ENCODE measurements around the gene CPT1A. TPM values are rescaled to one million over a fixed set of nuclear protein-coding genes. Genes with fewer than 3 reads are reported as not detected.
A peak's percentile ranks its signal among the peaks of the same experiment; 100 is the strongest.

CPT1A gene
- total RNA-seq, 1 donor: 39.7 TPM

GRCh38 chr11:68783216-68783821 lies 58.4 kb downstream of the CPT1A start:
- H3K4me3 ChIP-seq (ENCODE audit: low read depth, low read length): no peak overlapping the region
- no peak for DNase-seq (ENCODE audit: low read depth)
- TF ChIP-seq CTCF (IDR thresholded peaks at IDR 0.05; ENCODE audit: insufficient read depth, low read depth, low read length): no peak

- H3K4me3 ChIP-seq (ENCODE audit: low read depth, low read length): no peak overlapping the region
- no peak for TF ChIP-seq CTCF (IDR thresholded peaks at IDR 0.05; ENCODE audit: insufficient read depth, low read depth, low read length)
- no peak for DNase-seq (ENCODE audit: low read depth)
Observed at GRCh38 chr11:68782711-68783110, 59.0 kb downstream of the CPT1A start.

- no peak for TF ChIP-seq CTCF (IDR thresholded peaks at IDR 0.05; ENCODE audit: insufficient read depth, low read depth, low read length)
- H3K4me3 ChIP-seq (ENCODE audit: low read depth, low read length): no peak overlapping the region
- DNase-seq (ENCODE audit: low read depth): peak; percentile 12
Observed at GRCh38 chr11:68780829-68781228, 60.9 kb downstream of the CPT1A start.

GRCh38 chr11:68778205-68778604 lies 63.5 kb downstream of the CPT1A start:
- no peak overlapping the region for H3K4me3 ChIP-seq (ENCODE audit: low read depth, low read length)
- TF ChIP-seq CTCF (IDR thresholded peaks at IDR 0.05; ENCODE audit: insufficient read depth, low read depth, low read length): no peak
- DNase-seq (ENCODE audit: low read depth): no peak

- DNase-seq (ENCODE audit: low read depth): no peak
- no peak for TF ChIP-seq CTCF (IDR thresholded peaks at IDR 0.05; ENCODE audit: insufficient read depth, low read depth, low read length)
- H3K4me3 ChIP-seq (ENCODE audit: low read depth, low read length): no peak overlapping the region
Observed at GRCh38 chr11:68776442-68777235, 65.1 kb downstream of the CPT1A start.

- DNase-seq (ENCODE audit: low read depth): no peak
- no peak overlapping the region for H3K4me3 ChIP-seq (ENCODE audit: low read depth, low read length)
- no peak for TF ChIP-seq CTCF (IDR thresholded peaks at IDR 0.05; ENCODE audit: insufficient read depth, low read depth, low read length)
Observed at GRCh38 chr11:68775951-68776388, 65.7 kb downstream of the CPT1A start.

Measured in fibroblast of villous mesenchyme (primary cell).